Pulmonary artery endothelial cell (primary cell): ENCODE data around the gene DOK3. TPM values are rescaled to one million over a fixed set of nuclear protein-coding genes. Genes with fewer than 3 reads are reported as not detected.

Source experiments
- DNase-seq: peaks from one replicate; pipeline ENCODE4 v3.0.0-alpha.2; 2011; ENCODE audit warnings: low read depth, low spot score
- total RNA-seq: library from RNA; depleted of rRNA; stranded (reverse); fragments of >200 nt; gene quantifications from 2 replicates; pipeline ENCODE4 v1.2.3, GENCODE V29; 2014

Gene DOK3
- total RNA-seq = 2.0 and 2.6 TPM in 2 replicates

GRCh38 chr5:177509381-177509951, at the start of gene DOK3:
Gene DOK3, minus strand, starts transcription at chr5:177509826. Its CDS starts 286 bp downstream, at chr5:177509540.
- DNase-seq = no peak

- DNase-seq = no peak
These were observed 48.2 kb upstream of the DOK3 start for GRCh38 chr5:177557796-177558195.

- DNase-seq = no peak
These were observed 47.5 kb upstream of the DOK3 start for GRCh38 chr5:177557041-177557647.

GRCh38 chr5:177555665-177556064, 46.0 kb upstream of the DOK3 start:
- DNase-seq = no peak

GRCh38 chr5:177555228-177555627, 45.6 kb upstream of the DOK3 start:
- DNase-seq = no peak

GRCh38 chr5:177554474-177555111, 45.0 kb upstream of the DOK3 start, which contains the start of gene FAM193B:
Gene FAM193B, minus strand, starts transcription at chr5:177554563. Its CDS starts 105 bp downstream, at chr5:177554458.
- DNase-seq = peak; percentile 64

GRCh38 chr5:177553671-177554429, 44.2 kb upstream of the DOK3 start:
- DNase-seq = no peak

GRCh38 chr5:177552839-177553455, 43.3 kb upstream of the DOK3 start:
- DNase-seq = no peak

GRCh38 chr5:177550122-177550521, 40.5 kb upstream of the DOK3 start:
- no peak for DNase-seq

GRCh38 chr5:177548495-177548894, 38.9 kb upstream of the DOK3 start:
- no peak for DNase-seq

GRCh38 chr5:177547736-177548135, 38.1 kb upstream of the DOK3 start:
- DNase-seq = no peak

GRCh38 chr5:177546258-177546741, 36.7 kb upstream of the DOK3 start:
- peak; percentile 74 for DNase-seq

GRCh38 chr5:177545487-177546257, 36.0 kb upstream of the DOK3 start:
- DNase-seq = no peak

GRCh38 chr5:177542816-177543465, 33.3 kb upstream of the DOK3 start:
- DNase-seq = no peak

GRCh38 chr5:177540438-177540837, 30.8 kb upstream of the DOK3 start:
- no peak for DNase-seq

GRCh38 chr5:177539411-177539810, 29.8 kb upstream of the DOK3 start:
- DNase-seq = no peak

GRCh38 chr5:177538876-177539275, 29.2 kb upstream of the DOK3 start:
- DNase-seq = no peak

- peak; percentile 57 for DNase-seq
These were observed 28.0 kb upstream of the DOK3 start for GRCh38 chr5:177537389-177538361.

GRCh38 chr5:177536386-177536785, 26.8 kb upstream of the DOK3 start:
- DNase-seq = no peak
